ENCODE results near the gene PPFIBP2.

- TF ChIP-seq YY1 (IDR thresholded peaks at IDR 0.05; ENCODE audit: insufficient read depth, insufficient read length): no peak
- TF ChIP-seq SUZ12 (IDR thresholded peaks at IDR 0.05; ENCODE audit: extremely low read depth, insufficient read depth, insufficient read length): no peak
- TF ChIP-seq ZNF274 (IDR thresholded peaks at IDR 0.05; ENCODE audit: low read depth, low read length): no peak
Observed at GRCh38 chr11:7605186-7605943, 91.6 kb downstream of the PPFIBP2 start.

All from NT2/D1 (cell line).